ENCODE results near the gene NSD2. TPM values are rescaled to one million over a fixed set of nuclear protein-coding genes. Genes with fewer than 3 reads are reported as not detected.

Gene NSD2
- 100 to 1,000 TPM in 1 of 3 donors, 10 to 100 TPM in 2; 82.8 to 114 (median 83.3) TPM for total RNA-seq
- long read RNA-seq, donor 1, full-length matches to known transcripts, result 3 of 24 reads
- long read RNA-seq, donor 1, partial matches to known transcripts, result 6 of 24 reads
- long read RNA-seq, donor 1, other reads (novel, unspliced or antisense), result 15 of 24 reads
- long read RNA-seq, donor 2, partial matches to known transcripts, result 6 of 12 reads
- long read RNA-seq, donor 2, other reads (novel, unspliced or antisense), result 6 of 12 reads

DNA sequence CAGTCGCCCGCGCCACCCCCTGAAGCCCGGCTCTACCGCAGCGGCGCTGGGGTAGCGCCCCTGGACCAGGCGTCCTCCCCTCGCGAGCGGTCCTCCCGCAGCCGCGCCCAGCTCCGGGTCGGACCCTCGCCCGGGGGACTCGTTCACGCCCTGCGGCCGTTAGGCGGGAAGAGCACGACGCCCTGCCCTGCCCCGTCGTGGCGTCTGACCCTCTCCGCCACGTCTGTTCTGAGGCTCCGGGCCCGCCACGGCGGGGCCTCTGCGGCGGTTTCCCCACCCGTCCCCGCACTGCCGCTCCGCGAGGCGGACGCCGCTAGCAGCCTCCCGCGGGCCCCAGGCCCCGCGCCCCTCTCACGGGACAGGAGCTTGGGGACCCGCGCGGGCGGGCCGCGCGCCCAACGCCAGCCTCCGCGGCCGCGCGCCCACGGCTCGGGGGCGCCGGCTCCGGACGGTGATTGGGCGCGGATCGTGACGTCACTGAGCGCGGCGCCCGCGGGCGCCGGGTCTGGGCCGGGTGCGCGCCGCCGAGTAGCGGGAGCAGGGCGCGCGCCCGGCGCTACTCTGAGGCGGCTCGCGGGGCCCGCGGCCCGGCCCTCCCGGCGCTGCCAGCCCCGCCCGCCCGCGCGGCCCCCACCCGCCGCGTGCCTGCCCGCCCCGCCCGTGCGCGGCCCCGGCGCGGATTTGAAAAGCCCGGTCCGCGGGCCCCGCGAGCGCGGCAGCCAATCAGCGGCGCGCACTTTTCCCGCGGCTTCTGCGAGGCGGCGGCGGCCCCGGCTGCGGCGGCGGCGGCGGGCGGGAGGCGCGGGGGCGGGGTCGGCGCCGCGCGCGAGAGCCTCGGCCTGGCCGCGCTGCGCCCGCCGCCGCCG is at the start of gene NSD2:
NSD2 (plus strand) TSS at position 816 of the 866 bp plus-strand sequence. CDS start 29,262 bp downstream, outside the sequence.
- Histone ChIP-seq H3K4me1 (ENCODE audit: low read depth) (peaks cover 39% of the 10 kb centered on the region), H3K9me3 (no peaks in the 10 kb centered on the region), H3K4me3 (peak within 1 kb of the TSS; percentile 81), H3K36me3 (ENCODE audit: low read depth) (no peaks in the 10 kb centered on the region)
- ATAC-seq, result peak; percentile 70
- intact Hi-C loops (cut with DNase I, micrococcal nuclease), result no loop called here
- peak; percentile 92 to 95 (median 94) for DNase-seq
- TF ChIP-seq, protein P1, sequence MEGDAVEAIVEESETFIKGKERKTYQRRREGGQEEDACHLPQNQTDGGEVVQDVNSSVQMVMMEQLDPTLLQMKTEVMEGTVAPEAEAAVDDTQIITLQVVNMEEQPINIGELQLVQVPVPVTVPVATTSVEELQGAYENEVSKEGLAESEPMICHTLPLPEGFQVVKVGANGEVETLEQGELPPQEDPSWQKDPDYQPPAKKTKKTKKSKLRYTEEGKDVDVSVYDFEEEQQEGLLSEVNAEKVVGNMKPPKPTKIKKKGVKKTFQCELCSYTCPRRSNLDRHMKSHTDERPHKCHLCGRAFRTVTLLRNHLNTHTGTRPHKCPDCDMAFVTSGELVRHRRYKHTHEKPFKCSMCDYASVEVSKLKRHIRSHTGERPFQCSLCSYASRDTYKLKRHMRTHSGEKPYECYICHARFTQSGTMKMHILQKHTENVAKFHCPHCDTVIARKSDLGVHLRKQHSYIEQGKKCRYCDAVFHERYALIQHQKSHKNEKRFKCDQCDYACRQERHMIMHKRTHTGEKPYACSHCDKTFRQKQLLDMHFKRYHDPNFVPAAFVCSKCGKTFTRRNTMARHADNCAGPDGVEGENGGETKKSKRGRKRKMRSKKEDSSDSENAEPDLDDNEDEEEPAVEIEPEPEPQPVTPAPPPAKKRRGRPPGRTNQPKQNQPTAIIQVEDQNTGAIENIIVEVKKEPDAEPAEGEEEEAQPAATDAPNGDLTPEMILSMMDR (IDR thresholded peaks at IDR 0.05), result no peak

DNA sequence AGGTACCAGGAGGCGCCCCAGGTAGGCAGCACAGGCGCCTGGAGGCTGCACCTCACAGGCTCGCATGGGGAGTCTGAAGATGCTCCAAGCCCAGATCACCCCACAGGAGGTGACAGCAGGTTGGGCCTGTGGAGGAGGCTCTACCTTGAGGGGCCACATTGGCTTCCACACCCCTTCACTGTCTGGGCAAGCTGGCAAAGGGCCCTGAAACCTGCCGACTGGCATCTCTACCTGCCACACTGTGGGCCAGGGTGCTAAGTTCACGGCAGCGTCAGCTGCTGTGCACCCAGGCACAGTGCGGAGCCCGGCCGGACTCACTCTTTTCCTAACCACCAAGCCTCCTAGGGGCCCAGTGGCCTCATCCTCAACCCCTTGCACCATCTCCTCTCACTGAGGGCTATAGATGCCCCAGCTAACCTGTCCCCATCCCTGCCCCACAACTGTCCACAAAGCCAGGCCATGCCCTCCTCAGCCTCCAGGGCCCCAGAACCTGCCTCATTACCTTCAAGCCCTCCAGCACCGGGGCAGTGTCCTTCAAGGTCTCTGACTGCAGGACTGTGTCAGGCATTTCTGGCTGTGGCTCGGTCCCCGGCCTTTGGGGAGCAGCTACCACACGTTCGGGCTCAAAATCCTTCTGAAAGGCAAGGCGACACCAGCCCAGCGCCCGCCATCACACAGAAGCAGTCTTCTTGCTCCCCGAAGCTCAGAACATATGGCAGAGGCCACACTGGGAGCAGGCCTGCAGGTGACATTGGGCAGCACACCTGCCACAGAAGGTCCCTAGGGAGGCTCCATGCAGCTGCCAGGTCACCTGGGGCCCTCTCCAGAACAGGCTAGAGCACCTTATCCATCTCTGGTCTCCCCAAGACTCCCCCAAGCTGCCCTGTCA is 49.3 kb upstream of the NSD2 start:
- DNase-seq, result no peak
- H3K4me3 ChIP-seq, result no peak overlapping the region
- H3K4me1 ChIP-seq (ENCODE audit: low read depth), result no peaks in the 10 kb centered on the region
- H3K9me3 ChIP-seq, result no peaks in the 10 kb centered on the region
- TF ChIP-seq, protein P1 (IDR thresholded peaks at IDR 0.05), result no peak
- intact Hi-C loops (cut with DNase I, micrococcal nuclease), result no loop called here
- ATAC-seq, result no peak
- peaks cover 10% of the 10 kb centered on the region for H3K36me3 ChIP-seq (ENCODE audit: low read depth)

DNA sequence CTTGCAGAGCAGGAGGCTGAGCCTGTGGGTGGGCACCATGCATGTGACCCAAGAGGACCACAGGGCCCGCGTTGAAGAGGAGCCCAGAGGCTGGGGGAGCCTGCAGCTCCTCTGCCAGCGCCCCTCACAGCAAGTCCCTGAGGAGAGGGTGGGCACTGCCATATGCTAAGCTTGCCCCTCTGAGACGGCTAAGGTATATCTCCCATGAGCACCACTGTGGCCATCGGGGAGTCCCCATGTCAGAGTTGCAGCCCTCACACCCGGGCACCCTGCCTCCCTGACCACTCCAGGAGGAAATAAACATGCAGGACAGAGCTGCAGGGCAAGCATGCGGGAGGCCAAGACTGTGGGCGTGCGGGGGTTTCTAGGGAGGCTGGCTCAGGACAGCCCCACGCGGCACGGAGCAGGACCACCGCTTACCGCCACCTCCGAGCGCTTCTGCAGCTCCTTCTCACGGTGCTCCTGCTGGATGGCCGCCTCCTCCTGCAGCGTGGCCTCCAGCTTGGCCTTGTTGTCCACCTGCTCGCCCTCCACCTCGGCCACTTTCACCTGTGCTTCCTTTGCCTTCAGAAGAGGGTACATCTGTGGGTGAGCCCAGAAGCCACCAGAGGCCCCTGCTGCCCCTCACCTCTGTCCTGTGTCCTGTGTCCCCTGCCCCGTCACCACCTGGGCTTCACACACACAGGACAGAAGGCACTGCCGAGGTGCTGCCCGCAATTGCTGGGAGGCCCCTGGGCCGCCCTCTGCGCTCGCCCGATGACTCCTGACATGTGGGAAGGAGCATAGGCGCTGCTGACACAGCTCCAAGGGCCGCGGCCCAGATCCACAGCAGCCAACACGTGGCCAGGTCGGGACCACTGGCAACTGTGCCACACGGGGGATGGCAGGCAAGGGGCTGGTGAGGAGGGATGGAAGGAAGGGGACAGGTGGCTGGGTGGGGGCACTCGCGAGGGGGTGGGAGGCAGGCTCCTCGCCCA is 48.3 kb upstream of the NSD2 start:
- H3K4me1 ChIP-seq (ENCODE audit: low read depth), result no peaks in the 10 kb centered on the region
- no peak overlapping the region for H3K4me3 ChIP-seq
- intact Hi-C loops (cut with DNase I, micrococcal nuclease), result no loop called here
- DNase-seq (no peak), ATAC-seq (no peak)
- H3K9me3 ChIP-seq, result no peaks in the 10 kb centered on the region
- TF ChIP-seq, protein P1 (IDR thresholded peaks at IDR 0.05), result no peak
- peaks cover 10% of the 10 kb centered on the region for H3K36me3 ChIP-seq (ENCODE audit: low read depth)

DNA sequence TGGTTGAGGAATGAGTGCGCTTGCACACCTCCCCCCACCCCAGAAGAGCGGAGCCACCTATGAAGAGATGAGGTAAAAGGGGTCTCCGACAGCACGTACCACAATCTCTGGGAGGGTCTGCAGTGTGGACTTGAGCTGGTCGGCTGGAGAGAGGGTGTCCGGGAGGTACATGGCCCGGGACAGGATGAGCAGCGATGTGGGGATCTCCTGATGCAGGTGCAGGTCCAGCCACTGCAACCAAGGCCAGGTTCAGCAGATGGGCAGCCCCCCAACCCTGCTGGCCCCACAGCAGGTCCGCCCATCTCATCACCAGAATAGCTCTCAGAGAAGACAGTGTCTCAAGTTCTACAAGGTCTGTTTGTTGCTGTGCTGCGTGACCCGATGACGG is 47.7 kb upstream of the NSD2 start:
- H3K36me3 ChIP-seq (ENCODE audit: low read depth), result peaks cover 10% of the 10 kb centered on the region
- H3K4me3 ChIP-seq, result no peak overlapping the region
- intact Hi-C loops (cut with DNase I, micrococcal nuclease), result no loop called here
- DNase-seq, result no peak
- no peaks in the 10 kb centered on the region for H3K9me3 ChIP-seq
- no peak for ATAC-seq
- H3K4me1 ChIP-seq (ENCODE audit: low read depth), result no peaks in the 10 kb centered on the region
- TF ChIP-seq, protein P1 (IDR thresholded peaks at IDR 0.05), result no peak

Measured in mucosa of descending colon (tissue), 3 donors.